Mucosa of descending colon (tissue), 3 donors: ENCODE results near the gene PIAS1. TPM values are rescaled to one million over a fixed set of nuclear protein-coding genes. Genes with fewer than 3 reads are reported as not detected.
A peak's percentile ranks its signal among the peaks of the same experiment; 100 is the strongest.
"Not testable (repeated sequence)": the region's sequence is repeated elsewhere in the genome, so short reads cannot be mapped to it uniquely, and the experiment has no call there.

ENCODE experiments used
- ATAC-seq: fragments of 200-7000 bp; cut with Tn5 transposase; one replicate; pipeline ENCODE4 v1.9.1; 2020; ENCODE audit warnings: mild to moderate bottlenecking, moderate library complexity
- DNase-seq, 3 donors: peaks; one replicate each; pipeline ENCODE4 v3.0.0-alpha.2; 2020
- H3K36me3 ChIP-seq: fragments of 200-600 bp; one replicate; pipeline ENCODE4 v1.8.0; 2021; ENCODE audit warnings: low read depth, mild to moderate bottlenecking
- H3K4me1 ChIP-seq: fragments of 200-600 bp; one replicate; pipeline ENCODE4 v1.8.0; 2021; ENCODE audit warnings: low read depth, mild to moderate bottlenecking
- H3K4me3 ChIP-seq: fragments of 200-600 bp; one replicate; pipeline ENCODE4 v1.8.0; 2021; ENCODE audit warnings: mild to moderate bottlenecking
- H3K9me3 ChIP-seq: fragments of 200-600 bp; one replicate; pipeline ENCODE4 v1.8.0; 2021; ENCODE audit warnings: mild to moderate bottlenecking
- intact Hi-C, 2 donors: fragments of 100-400 bp; cut with DNase I in 1 of 2; cut with micrococcal nuclease in 1 of 2; formaldehyde crosslinking; loops; one replicate each; pipeline versions ENCODE4 v1.11.0 to v1.11.1; 2022; cut with DNase I, micrococcal nuclease
- total RNA-seq, 3 donors: library from RNA; stranded (reverse); fragmentation: NEBNext Ultra II Directional in 2 of 3; extraction: Animal tissue kit (Norgen Biotek cat#: 25700) in 2 of 3; gene quantifications; one replicate each; pipeline versions ENCODE4 v1.2.1 to v1.2.4, GENCODE V29; 2021 to 2023
- TF ChIP-seq, protein P1 (sequence below): fragments of 200-600 bp; IDR thresholded peaks from one replicate; pipeline ENCODE4 v1.8.0; 2022; ENCODE audit warnings: antibody characterized with exemption, mild to moderate bottlenecking
- donor health status: DM: no; HTN: no; CAD: no; lungs with moderate emphysema.
- donor health status: DM: no; HTN: no; CAD: no.
- donor health status: DM: no; HTN: yes; CAD: no.

The PIAS1 gene
- total RNA-seq, 3 donors from 2014 or later = 35.4 to 59.3 (median 37.7) TPM

DNA sequence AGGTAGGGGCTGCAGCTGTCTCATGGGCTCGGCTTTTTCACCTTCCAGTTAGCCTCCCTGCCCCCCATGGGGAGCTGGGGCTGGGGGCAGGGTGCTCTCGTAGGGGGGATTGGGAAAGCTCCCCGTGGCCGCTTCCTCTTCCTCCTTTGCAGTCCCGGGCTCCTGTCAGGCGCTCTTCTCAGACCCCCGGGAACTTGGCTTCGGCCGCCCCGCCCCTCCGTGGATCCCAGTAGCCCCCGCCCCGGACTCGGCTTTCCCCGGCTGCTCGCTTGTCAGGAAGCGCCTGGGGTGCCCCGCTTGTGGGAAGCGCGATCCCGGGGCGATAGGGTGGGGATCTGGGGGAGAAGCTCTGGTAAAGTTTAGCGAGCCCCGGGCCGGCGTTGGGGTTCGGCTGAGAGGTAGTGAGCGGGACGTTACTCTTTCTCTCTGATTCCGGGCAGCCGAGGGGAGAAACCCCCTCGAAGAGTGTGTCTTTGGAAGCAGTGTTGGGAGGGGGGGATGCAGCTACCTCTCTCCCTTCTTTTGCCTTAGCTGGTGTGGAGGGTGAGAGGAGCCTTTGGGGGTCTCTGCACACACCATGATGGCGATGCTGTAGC lies 611 bp downstream of the PIAS1 start:
- peak; percentile 54 for ATAC-seq
- Histone ChIP-seq H3K4me1 (peaks cover 6% of the 10 kb centered on the region), H3K9me3 (no peaks in the 10 kb centered on the region), H3K4me3 (peak overlapping the region; percentile 94), H3K36me3 (no peaks in the 10 kb centered on the region)
- TF ChIP-seq, protein P1, sequence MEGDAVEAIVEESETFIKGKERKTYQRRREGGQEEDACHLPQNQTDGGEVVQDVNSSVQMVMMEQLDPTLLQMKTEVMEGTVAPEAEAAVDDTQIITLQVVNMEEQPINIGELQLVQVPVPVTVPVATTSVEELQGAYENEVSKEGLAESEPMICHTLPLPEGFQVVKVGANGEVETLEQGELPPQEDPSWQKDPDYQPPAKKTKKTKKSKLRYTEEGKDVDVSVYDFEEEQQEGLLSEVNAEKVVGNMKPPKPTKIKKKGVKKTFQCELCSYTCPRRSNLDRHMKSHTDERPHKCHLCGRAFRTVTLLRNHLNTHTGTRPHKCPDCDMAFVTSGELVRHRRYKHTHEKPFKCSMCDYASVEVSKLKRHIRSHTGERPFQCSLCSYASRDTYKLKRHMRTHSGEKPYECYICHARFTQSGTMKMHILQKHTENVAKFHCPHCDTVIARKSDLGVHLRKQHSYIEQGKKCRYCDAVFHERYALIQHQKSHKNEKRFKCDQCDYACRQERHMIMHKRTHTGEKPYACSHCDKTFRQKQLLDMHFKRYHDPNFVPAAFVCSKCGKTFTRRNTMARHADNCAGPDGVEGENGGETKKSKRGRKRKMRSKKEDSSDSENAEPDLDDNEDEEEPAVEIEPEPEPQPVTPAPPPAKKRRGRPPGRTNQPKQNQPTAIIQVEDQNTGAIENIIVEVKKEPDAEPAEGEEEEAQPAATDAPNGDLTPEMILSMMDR = no peak
- peak; percentile 62 to 83 (median 77) for DNase-seq
- intact Hi-C loops = loop anchor here in 1 of 2 donors (10.0 kb wide), 1 partner anchor 190 kb away; no protein-coding TSS in a partner anchor

DNA sequence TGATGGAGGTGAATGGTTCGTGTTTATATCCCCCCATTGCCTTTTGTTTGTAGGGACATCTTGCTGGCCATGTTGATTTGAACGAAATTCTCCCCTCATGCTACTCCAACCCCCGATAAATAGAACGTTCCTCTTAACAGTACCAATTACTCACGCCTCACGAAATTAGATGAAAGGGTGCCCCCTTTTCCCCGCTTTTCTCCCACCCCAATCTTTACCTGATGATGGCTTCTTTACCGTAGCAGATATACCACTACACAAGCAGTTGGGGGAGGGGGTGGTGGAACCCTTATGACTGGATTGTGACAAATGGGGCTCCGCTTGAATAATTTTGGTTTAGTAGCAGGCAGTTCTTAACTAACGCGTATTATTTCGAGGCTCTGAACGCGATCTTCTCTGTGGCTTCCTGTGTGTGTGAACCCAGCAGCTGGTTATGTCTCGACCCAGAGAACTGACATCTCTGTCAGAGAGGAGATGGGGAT lies 1.1 kb downstream of the PIAS1 start:
- TF ChIP-seq, protein P1 = no peak
- Histone ChIP-seq H3K4me1 (peaks cover 6% of the 10 kb centered on the region), H3K9me3 (no peaks in the 10 kb centered on the region), H3K4me3 (peak overlapping the region; percentile 4), H3K36me3 (no peaks in the 10 kb centered on the region)
- intact Hi-C loops = loop anchor here in 1 of 2 donors (10.0 kb wide), 1 partner anchor 190 kb away; no protein-coding TSS in a partner anchor
- DNase-seq = peak in 1 of 3 donors; percentile 60
- ATAC-seq = peak; percentile 27

DNA sequence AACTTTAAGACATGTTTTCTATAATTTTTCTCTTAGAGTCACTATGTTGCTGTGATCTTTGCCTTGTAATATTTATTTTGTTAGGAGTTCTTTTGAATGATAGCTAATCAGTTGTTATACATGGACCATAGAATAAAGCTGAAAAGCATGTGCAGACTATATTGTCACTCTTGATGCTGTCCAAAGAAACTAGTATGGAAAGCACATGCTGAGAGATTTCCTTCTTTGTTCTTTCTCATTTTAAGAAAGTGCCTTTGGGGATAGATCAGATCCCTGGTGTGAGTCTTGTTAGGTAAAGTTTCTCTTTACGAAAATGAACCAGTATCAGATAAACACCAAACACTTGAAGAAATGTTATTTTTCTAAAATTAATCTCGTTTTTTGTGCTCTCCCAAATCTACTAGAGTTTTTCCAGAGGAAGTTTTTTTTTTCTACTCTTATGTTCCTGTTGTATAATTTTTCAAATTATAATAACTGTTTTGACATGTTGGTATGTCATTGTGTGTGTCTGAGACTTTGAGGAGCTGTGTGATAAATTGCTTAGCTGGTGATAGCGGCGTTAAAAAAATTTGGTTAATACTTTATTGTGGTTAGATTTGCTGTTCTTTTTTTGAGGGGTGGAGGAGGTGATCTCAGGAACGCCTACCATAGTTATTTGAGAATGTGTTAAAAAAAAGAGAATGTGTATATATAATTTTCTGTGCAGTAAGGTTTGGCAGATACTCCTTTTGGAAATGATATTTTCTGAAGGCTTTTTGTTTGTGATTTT lies 2.2 kb downstream of the PIAS1 start:
- intact Hi-C loops = loop anchor here in 1 of 2 donors (10.0 kb wide), 1 partner anchor 191 kb away; no protein-coding TSS in a partner anchor
- H3K4me1 ChIP-seq = peaks cover 12% of the 10 kb centered on the region
- DNase-seq (no peak), ATAC-seq (no peak)
- no peaks in the 10 kb centered on the region for H3K36me3 ChIP-seq
- H3K9me3 ChIP-seq = no peaks in the 10 kb centered on the region
- TF ChIP-seq, protein P1 = no peak
- no peak overlapping the region for H3K4me3 ChIP-seq

DNA sequence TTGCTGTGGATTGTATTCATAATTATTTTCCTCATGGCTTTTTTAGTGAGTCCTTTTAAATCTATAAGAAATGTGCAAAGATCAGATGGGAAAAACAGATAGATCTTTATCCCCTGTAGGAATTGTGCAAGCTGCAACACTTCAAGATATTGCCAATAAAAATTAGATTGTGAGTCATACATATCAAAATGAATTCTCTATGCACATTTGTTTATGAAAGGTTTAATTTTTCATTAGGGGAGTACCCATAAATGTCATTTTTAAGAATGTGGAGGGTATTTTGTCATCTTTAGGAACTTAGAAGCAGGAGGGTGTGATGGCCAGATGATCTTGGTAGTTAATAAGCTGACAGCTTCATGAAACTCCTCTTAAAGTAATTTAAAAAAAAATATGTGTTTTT lies 2.9 kb downstream of the PIAS1 start:
- H3K36me3 ChIP-seq = no peaks in the 10 kb centered on the region
- no peaks in the 10 kb centered on the region for H3K9me3 ChIP-seq
- peaks cover 18% of the 10 kb centered on the region for H3K4me1 ChIP-seq
- TF ChIP-seq, protein P1 = no peak
- ATAC-seq (no peak), DNase-seq (no peak)
- intact Hi-C loops = loop anchor here in 1 of 2 donors (10.0 kb wide), 1 partner anchor 192 kb away; no protein-coding TSS in a partner anchor
- no peak overlapping the region for H3K4me3 ChIP-seq

DNA sequence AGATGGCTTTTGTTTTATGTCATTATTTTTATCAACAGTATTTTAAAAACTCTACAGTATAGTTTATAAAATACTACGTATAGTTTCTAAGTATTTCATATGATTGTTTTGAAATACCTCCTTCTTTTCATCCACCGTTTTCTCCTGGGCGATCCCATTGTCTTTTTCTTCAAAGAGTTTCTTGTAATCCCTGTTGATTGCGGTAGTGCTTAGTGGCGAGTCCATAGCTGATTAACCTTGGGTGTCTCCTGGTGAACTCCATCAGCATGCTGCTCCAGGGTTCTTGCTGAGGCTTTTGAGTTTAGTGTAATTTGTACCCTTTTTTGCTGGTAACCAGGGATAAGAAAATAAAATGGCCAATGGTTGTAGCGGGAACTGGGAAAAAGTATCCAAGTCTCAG lies 3.6 kb downstream of the PIAS1 start:
- H3K4me3 ChIP-seq = no peak overlapping the region
- H3K36me3 ChIP-seq = no peaks in the 10 kb centered on the region
- DNase-seq = no peak
- intact Hi-C loops = loop anchor here in 1 of 2 donors (10.0 kb wide), 1 partner anchor 193 kb away; no protein-coding TSS in a partner anchor
- H3K9me3 ChIP-seq = no peaks in the 10 kb centered on the region
- TF ChIP-seq, protein P1 = no peak
- ATAC-seq = no peak
- peaks cover 18% of the 10 kb centered on the region for H3K4me1 ChIP-seq

DNA sequence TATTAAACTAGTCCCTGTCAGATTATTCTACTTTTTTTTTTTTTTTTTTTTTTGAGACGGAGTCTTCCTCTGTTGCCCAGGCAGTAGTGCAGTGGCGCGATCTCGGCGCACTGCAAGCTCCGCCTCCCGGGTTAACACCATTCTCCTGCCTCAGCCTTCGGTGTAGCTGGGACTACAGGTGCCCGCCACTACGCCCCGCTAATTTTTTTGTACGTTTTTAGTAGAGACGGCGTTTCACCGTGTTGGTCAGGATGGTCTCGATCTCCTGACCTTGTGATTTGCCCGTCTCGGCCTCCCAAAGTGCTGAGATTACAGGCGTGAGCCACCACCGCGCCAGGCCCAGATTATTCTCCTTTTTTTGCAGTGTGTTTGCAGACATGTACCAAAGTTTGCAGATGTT lies 4.9 kb downstream of the PIAS1 start:
- not testable (repeated sequence) for H3K4me3 ChIP-seq, H3K36me3 ChIP-seq, ATAC-seq, H3K9me3 ChIP-seq, DNase-seq
- H3K4me1 ChIP-seq = peaks cover 23% of the 10 kb centered on the region
- intact Hi-C loops = loop anchor here in 1 of 2 donors (10.0 kb wide), 1 partner anchor 194 kb away; no protein-coding TSS in a partner anchor
